GM19351 (cell line): Measurements from ENCODE around the gene MSH5.

Source experiments
- ATAC-seq: cut with Tn5 transposase; IDR thresholded peaks from one replicate; pipeline ENCODE4 v1.9.1; 2021; ENCODE audit warnings: mild to moderate bottlenecking, moderate library complexity; ENCODE audit not compliant: unreplicated experiment

Gene MSH5

GRCh38 chr6:31712296-31712695, 27.5 kb upstream of the MSH5 start:
- no peak for ATAC-seq

- ATAC-seq = no peak
These were observed 26.3 kb upstream of the MSH5 start for GRCh38 chr6:31713465-31713864.

GRCh38 chr6:31713991-31714684, 25.7 kb upstream of the MSH5 start:
- ATAC-seq = no peak

GRCh38 chr6:31715022-31715958, 24.5 kb upstream of the MSH5 start, which contains the start of gene LY6G6D:
Gene LY6G6D, plus strand, starts transcription at chr6:31715348. Its CDS starts 8 bp downstream, at chr6:31715356.
- ATAC-seq = no peak

GRCh38 chr6:31717499-31718222, 22.1 kb upstream of the MSH5 start:
- no peak for ATAC-seq

GRCh38 chr6:31718265-31718664, 21.5 kb upstream of the MSH5 start:
- no peak for ATAC-seq

- ATAC-seq = no peak
These were observed 20.8 kb upstream of the MSH5 start for GRCh38 chr6:31719001-31719400.

- ATAC-seq = no peak
These were observed 19.5 kb upstream of the MSH5 start for GRCh38 chr6:31720196-31720770.

- no peak for ATAC-seq
These were observed 18.3 kb upstream of the MSH5 start, which contains the start of gene LY6G6C for GRCh38 chr6:31721351-31722020. Gene LY6G6C, minus strand, starts transcription at chr6:31721746. Its CDS starts 67 bp downstream, at chr6:31721679.

GRCh38 chr6:31722173-31722572, 17.6 kb upstream of the MSH5 start:
- no peak for ATAC-seq

- ATAC-seq = no peak
These were observed 16.4 kb upstream of the MSH5 start, which contains the start of gene MPIG6B for GRCh38 chr6:31723245-31723979. Gene MPIG6B, plus strand, starts transcription at chr6:31723373. Its CDS starts 11 bp downstream, at chr6:31723384.

GRCh38 chr6:31723980-31724691, 15.7 kb upstream of the MSH5 start:
- ATAC-seq = no peak

GRCh38 chr6:31725502-31726350, 14.1 kb upstream of the MSH5 start:
- no peak for ATAC-seq

GRCh38 chr6:31727034-31727716, 12.6 kb upstream of the MSH5 start:
- ATAC-seq = peak; percentile 73

GRCh38 chr6:31727717-31728671, 11.8 kb upstream of the MSH5 start:
- no peak for ATAC-seq
